ENCODE measurements around the gene NSD2.

Gene NSD2

GRCh38 chr4:1870328-1870577 is 940 bp upstream of the NSD2 start:
- ChIA-PET POLR2A (ENCODE audit: low non-redundant PET) (no interaction called here), CTCF (interaction anchor here (0.5 to 0.7 kb wide), 2 partner anchors 17 to 40 kb away, joined by 3 read pairs; no protein-coding TSS in a partner anchor)
- TF ChIP-seq CTCF (conservative IDR thresholded peaks at IDR 0.05; ENCODE audit: low read depth), result no peak
- peak; percentile 63 for DNase-seq (ENCODE audit: low spot score)
- peak overlapping the region; percentile 99 for H3K27ac ChIP-seq

GRCh38 chr4:1871471-1872021 is 353 bp downstream of the NSD2 start:
- POLR2A ChIA-PET (ENCODE audit: low non-redundant PET), result no interaction called here
- no peak for TF ChIP-seq CTCF (conservative IDR thresholded peaks at IDR 0.05; ENCODE audit: low read depth)
- CTCF ChIA-PET, result no interaction called here
- no peak for DNase-seq (ENCODE audit: low spot score)
- peak overlapping the region; percentile 99 for H3K27ac ChIP-seq

GRCh38 chr4:1872870-1873269 is 1.7 kb downstream of the NSD2 start:
- DNase-seq (ENCODE audit: low spot score), result no peak
- no peak overlapping the region for H3K27ac ChIP-seq
- ChIA-PET POLR2A (ENCODE audit: low non-redundant PET) (no interaction called here), CTCF (interaction anchor here (0.6 kb wide), 1 partner anchor 13 kb away, joined by 3 read pairs; no protein-coding TSS in a partner anchor)
- no peak for TF ChIP-seq CTCF (conservative IDR thresholded peaks at IDR 0.05; ENCODE audit: low read depth)

GRCh38 chr4:1873291-1873690 is 2.1 kb downstream of the NSD2 start:
- POLR2A ChIA-PET (ENCODE audit: low non-redundant PET), result no interaction called here
- TF ChIP-seq CTCF (conservative IDR thresholded peaks at IDR 0.05; ENCODE audit: low read depth), result no peak
- no peak overlapping the region for H3K27ac ChIP-seq
- CTCF ChIA-PET, result interaction anchor here (1.7 kb wide), 1 partner anchor 25 kb away, joined by 5 read pairs; no protein-coding TSS in a partner anchor
- DNase-seq (ENCODE audit: low spot score), result no peak

- DNase-seq (ENCODE audit: low spot score), result no peak
- no peak for TF ChIP-seq CTCF (conservative IDR thresholded peaks at IDR 0.05; ENCODE audit: low read depth)
- POLR2A ChIA-PET (ENCODE audit: low non-redundant PET), result no interaction called here
- no peak overlapping the region for H3K27ac ChIP-seq
- CTCF ChIA-PET, result interaction anchor here (1.7 kb wide), 1 partner anchor 25 kb away, joined by 5 read pairs; no protein-coding TSS in a partner anchor
Observed at GRCh38 chr4:1873776-1874175, 2.6 kb downstream of the NSD2 start.

- TF ChIP-seq CTCF (conservative IDR thresholded peaks at IDR 0.05; ENCODE audit: low read depth), result no peak
- ChIA-PET POLR2A (ENCODE audit: low non-redundant PET) (no interaction called here), CTCF (interaction anchor here (1.7 kb wide), 1 partner anchor 25 kb away, joined by 5 read pairs; no protein-coding TSS in a partner anchor)
- H3K27ac ChIP-seq, result no peak overlapping the region
- DNase-seq (ENCODE audit: low spot score), result no peak
Observed at GRCh38 chr4:1874201-1874600, 3.0 kb downstream of the NSD2 start.

All from RWPE1 (cell line).